Nephron (organoid): ENCODE data around the gene LONP2.

Experiments
- H3K27ac Mint-ChIP-seq, 3 experiments: 2 replicates each; pipeline ENCODE4 v1.8.0; 2020; ENCODE audit warnings: mixed read lengths in 3 of 3, mild to moderate bottlenecking in 2 of 3, moderate library complexity in 1 of 3
- H3K27me3 Mint-ChIP-seq: 2 replicates; pipeline ENCODE4 v1.8.0; 2021; ENCODE audit warnings: low read depth, mild to moderate bottlenecking, moderate library complexity, mixed read lengths
- H3K36me3 Mint-ChIP-seq: 2 replicates; pipeline ENCODE4 v1.8.0; 2020; ENCODE audit warnings: low read depth, mixed read lengths
- H3K4me1 Mint-ChIP-seq: 2 replicates; pipeline ENCODE4 v1.8.0; 2020; ENCODE audit warnings: mixed read lengths
- H3K4me3 Mint-ChIP-seq, 3 experiments: 2 replicates each; pipeline ENCODE4 v1.8.0; 2020; ENCODE audit warnings: mild to moderate bottlenecking in 3 of 3, mixed read lengths in 3 of 3, moderate library complexity in 2 of 3
- H3K9me3 Mint-ChIP-seq: 2 replicates; pipeline ENCODE4 v1.8.0; 2020; ENCODE audit warnings: mixed read lengths
- TF ChIP-seq, protein P1 (sequence below), 3 experiments: fragments of 200-600 bp; sonication (generic); IDR thresholded peaks; one replicate each; pipeline ENCODE4 v1.5.0; 2021; ENCODE audit warnings: antibody characterized with exemption in 3 of 3; ENCODE audit not compliant: unreplicated experiment in 3 of 3

The LONP2 gene

DNA sequence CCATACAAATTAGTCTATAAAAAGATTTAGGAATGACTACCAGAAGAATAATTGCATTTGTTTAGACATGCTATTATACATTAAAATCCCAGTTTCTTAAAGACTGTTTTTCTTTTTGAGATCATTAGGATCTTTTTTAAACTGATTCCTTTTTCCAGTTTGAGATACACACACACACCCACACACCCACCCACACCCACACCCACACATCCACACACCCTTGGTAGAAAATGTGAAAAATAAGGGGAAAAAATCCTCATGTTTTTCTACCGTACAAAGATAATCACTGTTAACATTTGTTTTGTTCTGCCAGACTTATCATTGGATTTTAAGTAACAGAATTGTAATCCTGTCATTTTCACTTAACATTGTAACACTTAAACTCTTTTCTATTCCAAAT lies 30.4 kb downstream of the LONP2 start:
- Mint-ChIP-seq H3K27ac (no peak overlapping the region), H3K27me3 (no peaks in the 10 kb centered on the region), H3K36me3 (peaks cover 30% of the 10 kb centered on the region), H3K4me3 (no peak overlapping the region), H3K4me1 (no peaks in the 10 kb centered on the region), H3K9me3 (no peaks in the 10 kb centered on the region)
- TF ChIP-seq, protein P1, sequence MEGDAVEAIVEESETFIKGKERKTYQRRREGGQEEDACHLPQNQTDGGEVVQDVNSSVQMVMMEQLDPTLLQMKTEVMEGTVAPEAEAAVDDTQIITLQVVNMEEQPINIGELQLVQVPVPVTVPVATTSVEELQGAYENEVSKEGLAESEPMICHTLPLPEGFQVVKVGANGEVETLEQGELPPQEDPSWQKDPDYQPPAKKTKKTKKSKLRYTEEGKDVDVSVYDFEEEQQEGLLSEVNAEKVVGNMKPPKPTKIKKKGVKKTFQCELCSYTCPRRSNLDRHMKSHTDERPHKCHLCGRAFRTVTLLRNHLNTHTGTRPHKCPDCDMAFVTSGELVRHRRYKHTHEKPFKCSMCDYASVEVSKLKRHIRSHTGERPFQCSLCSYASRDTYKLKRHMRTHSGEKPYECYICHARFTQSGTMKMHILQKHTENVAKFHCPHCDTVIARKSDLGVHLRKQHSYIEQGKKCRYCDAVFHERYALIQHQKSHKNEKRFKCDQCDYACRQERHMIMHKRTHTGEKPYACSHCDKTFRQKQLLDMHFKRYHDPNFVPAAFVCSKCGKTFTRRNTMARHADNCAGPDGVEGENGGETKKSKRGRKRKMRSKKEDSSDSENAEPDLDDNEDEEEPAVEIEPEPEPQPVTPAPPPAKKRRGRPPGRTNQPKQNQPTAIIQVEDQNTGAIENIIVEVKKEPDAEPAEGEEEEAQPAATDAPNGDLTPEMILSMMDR (IDR thresholded peaks at IDR 0.05; ENCODE audit: unreplicated experiment in 3 of 3): no peak

DNA sequence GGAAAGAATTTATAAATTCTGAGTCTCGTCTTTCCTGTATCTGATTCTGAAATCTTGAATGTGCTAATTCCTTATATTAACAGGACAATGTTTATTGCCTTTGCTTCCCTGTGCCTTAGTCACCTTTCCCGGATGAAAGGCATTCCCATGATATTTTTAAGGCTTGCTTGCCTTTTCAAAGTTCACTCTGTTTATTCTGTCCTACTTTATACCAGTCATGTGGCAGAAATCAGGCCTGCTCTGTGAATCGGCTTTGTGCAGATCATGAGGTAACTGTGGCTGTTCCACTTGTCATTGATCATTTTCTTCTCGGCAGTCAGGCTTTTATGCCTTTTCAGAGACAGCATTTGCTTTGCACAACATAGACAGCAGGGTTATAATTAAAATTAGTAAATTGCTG lies 32.0 kb downstream of the LONP2 start:
- peaks cover 32% of the 10 kb centered on the region for H3K36me3 Mint-ChIP-seq
- H3K9me3 Mint-ChIP-seq: no peaks in the 10 kb centered on the region
- TF ChIP-seq, protein P1 (IDR thresholded peaks at IDR 0.05; ENCODE audit: unreplicated experiment in 3 of 3): no peak
- no peak overlapping the region for H3K4me3 Mint-ChIP-seq
- H3K4me1 Mint-ChIP-seq: no peaks in the 10 kb centered on the region
- H3K27me3 Mint-ChIP-seq: no peaks in the 10 kb centered on the region
- no peak overlapping the region for H3K27ac Mint-ChIP-seq

- Mint-ChIP-seq H3K27me3 (no peaks in the 10 kb centered on the region), H3K4me3 (no peak overlapping the region), H3K4me1 (no peaks in the 10 kb centered on the region), H3K9me3 (no peaks in the 10 kb centered on the region), H3K36me3 (peaks cover 29% of the 10 kb centered on the region), H3K27ac (no peak overlapping the region)
- TF ChIP-seq, protein P1 (IDR thresholded peaks at IDR 0.05; ENCODE audit: unreplicated experiment in 3 of 3): no peak
Observed at GRCh38 chr16:48277158-48277557, 33.1 kb downstream of the LONP2 start.

- TF ChIP-seq, protein P1 (IDR thresholded peaks at IDR 0.05; ENCODE audit: unreplicated experiment in 3 of 3): no peak
- Mint-ChIP-seq H3K36me3 (peaks cover 43% of the 10 kb centered on the region), H3K4me1 (no peaks in the 10 kb centered on the region), H3K4me3 (no peak overlapping the region), H3K27me3 (no peaks in the 10 kb centered on the region), H3K27ac (no peak overlapping the region), H3K9me3 (peaks cover 4% of the 10 kb centered on the region)
Observed at GRCh38 chr16:48279199-48279598, 35.1 kb downstream of the LONP2 start.

DNA sequence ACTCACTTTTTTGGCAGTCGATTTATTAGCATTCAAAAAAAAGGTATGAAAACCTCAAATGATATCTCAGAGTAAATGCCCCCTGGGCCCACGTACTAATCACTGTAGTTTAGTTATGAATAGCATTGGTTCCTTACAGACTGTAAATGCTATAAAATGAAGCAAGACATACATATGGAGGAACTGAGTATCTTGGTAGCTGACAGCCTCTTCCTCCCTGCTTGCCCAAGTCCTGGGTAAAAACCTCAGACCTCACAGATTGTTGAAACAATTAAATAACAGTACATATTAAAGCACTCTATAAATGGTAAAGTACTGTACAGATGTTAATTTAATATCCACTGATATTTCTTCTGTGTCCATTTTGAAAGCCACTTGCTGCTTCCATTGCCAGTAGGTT lies 36.4 kb downstream of the LONP2 start:
- peaks cover 9% of the 10 kb centered on the region for H3K9me3 Mint-ChIP-seq
- no peaks in the 10 kb centered on the region for H3K4me1 Mint-ChIP-seq
- no peak overlapping the region for H3K4me3 Mint-ChIP-seq
- no peaks in the 10 kb centered on the region for H3K27me3 Mint-ChIP-seq
- TF ChIP-seq, protein P1 (IDR thresholded peaks at IDR 0.05; ENCODE audit: unreplicated experiment in 3 of 3): no peak
- no peak overlapping the region for H3K27ac Mint-ChIP-seq
- peaks cover 54% of the 10 kb centered on the region for H3K36me3 Mint-ChIP-seq

- Mint-ChIP-seq H3K27me3 (no peaks in the 10 kb centered on the region), H3K36me3 (peaks cover 68% of the 10 kb centered on the region), H3K4me1 (no peaks in the 10 kb centered on the region), H3K4me3 (no peak overlapping the region), H3K9me3 (peaks cover 27% of the 10 kb centered on the region), H3K27ac (no peak overlapping the region)
- TF ChIP-seq, protein P1 (IDR thresholded peaks at IDR 0.05; ENCODE audit: unreplicated experiment in 3 of 3): no peak
Observed at GRCh38 chr16:48282636-48283263, 38.6 kb downstream of the LONP2 start.
